GM12891 (cell line): ENCODE results near the gene ATP5ME.

Source experiments
- POLR2A ChIP-seq: IDR thresholded peaks from 2 replicates; pipeline ENCODE4 v1.6.1; 2011; ENCODE audit warnings: low read depth, low read length, control low read depth
- POLR2AphosphoS5 ChIP-seq: IDR thresholded peaks from 2 replicates; pipeline ENCODE4 v1.6.1; 2011; ENCODE audit warnings: low read depth, low read length, control low read depth
- SPI1 ChIP-seq: IDR thresholded peaks from 2 replicates; pipeline ENCODE4 v1.6.1; 2011; ENCODE audit warnings: low read depth, low read length, control low read depth
- TAF1 ChIP-seq: IDR thresholded peaks from 2 replicates; pipeline ENCODE4 v1.6.1; 2011; ENCODE audit warnings: low read depth, low read length, control low read depth

GRCh38 chr4:633406-633805, 40.7 kb downstream of the ATP5ME start:
- TF ChIP-seq POLR2A (no peak), POLR2AphosphoS5 (no peak), TAF1 (no peak), SPI1 (no peak)
